ENCODE data around the gene SOX30. TPM values are rescaled to one million over a fixed set of nuclear protein-coding genes. Genes with fewer than 3 reads are reported as not detected.
"Not testable (repeated sequence)": the region's sequence is repeated elsewhere in the genome, so short reads cannot be mapped to it uniquely, and the experiment has no call there.

Gene SOX30
- under 0.01 TPM in 1 of 2 replicates, not detected in the other for total RNA-seq

- no peak for DNase-seq (ENCODE audit: low read depth)
- peak within 1 kb of the TSS; percentile 46 for H3K4me3 ChIP-seq (ENCODE audit: low read depth, low read length)
- TF ChIP-seq CTCF (IDR thresholded peaks at IDR 0.05; ENCODE audit: insufficient read depth, low read depth, low read length) = no peak
Measured at GRCh38 chr5:157652377-157652692, at the start of gene SOX30. SOX30 (minus strand) TSS chr5:157652438; CDS start chr5:157652078, 360 bp downstream.

GRCh38 chr5:157698674-157699073 lies 46.4 kb upstream of the SOX30 start:
- not testable (repeated sequence) for H3K4me3 ChIP-seq (ENCODE audit: low read depth, low read length); DNase-seq (ENCODE audit: low read depth)

GRCh38 chr5:157696154-157696553 lies 43.9 kb upstream of the SOX30 start:
- not testable (repeated sequence) for H3K4me3 ChIP-seq (ENCODE audit: low read depth, low read length); DNase-seq (ENCODE audit: low read depth)

GRCh38 chr5:157693816-157694215 lies 41.6 kb upstream of the SOX30 start:
- H3K4me3 ChIP-seq (ENCODE audit: low read depth, low read length); DNase-seq (ENCODE audit: low read depth): not testable (repeated sequence)

GRCh38 chr5:157690690-157691433 lies 38.6 kb upstream of the SOX30 start:
- DNase-seq (ENCODE audit: low read depth) = no peak
- TF ChIP-seq CTCF (IDR thresholded peaks at IDR 0.05; ENCODE audit: insufficient read depth, low read depth, low read length) = no peak
- H3K4me3 ChIP-seq (ENCODE audit: low read depth, low read length) = no peak overlapping the region

- no peak for DNase-seq (ENCODE audit: low read depth)
- no peak overlapping the region for H3K4me3 ChIP-seq (ENCODE audit: low read depth, low read length)
Measured at GRCh38 chr5:157689942-157690689, 37.9 kb upstream of the SOX30 start.

GRCh38 chr5:157687198-157687554 lies 34.9 kb upstream of the SOX30 start:
- DNase-seq (ENCODE audit: low read depth) = no peak
- no peak for TF ChIP-seq CTCF (IDR thresholded peaks at IDR 0.05; ENCODE audit: insufficient read depth, low read depth, low read length)

More at GRCh38 chr5:157689942-157690689, 37.9 kb upstream of the SOX30 start:
- TF ChIP-seq CTCF (IDR thresholded peaks at IDR 0.05; ENCODE audit: insufficient read depth, low read depth, low read length) = peak; percentile 3

GRCh38 chr5:157686276-157687197 lies 34.3 kb upstream of the SOX30 start:
- not testable (repeated sequence) for H3K4me3 ChIP-seq (ENCODE audit: low read depth, low read length); DNase-seq (ENCODE audit: low read depth)

More at GRCh38 chr5:157687198-157687554, 34.9 kb upstream of the SOX30 start:
- no peak overlapping the region for H3K4me3 ChIP-seq (ENCODE audit: low read depth, low read length)

Data from fibroblast of villous mesenchyme (primary cell).